Panc1 (cell line): ENCODE results near the gene ARMC12.

Experiments
- POLR2AphosphoS5 ChIP-seq: IDR thresholded peaks from 2 replicates; pipeline ENCODE4 v1.6.1; 2012; ENCODE audit warnings: mild to moderate bottlenecking, low read depth, low read length, moderate library complexity
- TCF7L2 ChIP-seq: IDR thresholded peaks from 2 replicates; pipeline ENCODE4 v1.6.1; 2011; ENCODE audit warnings: mild to moderate bottlenecking, low read depth, low read length, inconsistent platforms
- TF ChIP-seq, protein P1 (sequence below): fragments of 450-650 bp; IDR thresholded peaks from 2 replicates; pipeline ENCODE4 v1.5.1; 2017; ENCODE audit warnings: mild to moderate bottlenecking
- TF ChIP-seq, protein P2 (sequence below), 2 experiments: IDR thresholded peaks; 2 replicates each; pipeline ENCODE4 v1.6.1; 2011 to 2012; ENCODE audit warnings: low read depth in 2 of 2, control low read depth in 1 of 2, low read length in 1 of 2, mild to moderate bottlenecking in 1 of 2, moderate library complexity in 1 of 2; ENCODE audit not compliant: insufficient read depth in 1 of 2

DNA sequence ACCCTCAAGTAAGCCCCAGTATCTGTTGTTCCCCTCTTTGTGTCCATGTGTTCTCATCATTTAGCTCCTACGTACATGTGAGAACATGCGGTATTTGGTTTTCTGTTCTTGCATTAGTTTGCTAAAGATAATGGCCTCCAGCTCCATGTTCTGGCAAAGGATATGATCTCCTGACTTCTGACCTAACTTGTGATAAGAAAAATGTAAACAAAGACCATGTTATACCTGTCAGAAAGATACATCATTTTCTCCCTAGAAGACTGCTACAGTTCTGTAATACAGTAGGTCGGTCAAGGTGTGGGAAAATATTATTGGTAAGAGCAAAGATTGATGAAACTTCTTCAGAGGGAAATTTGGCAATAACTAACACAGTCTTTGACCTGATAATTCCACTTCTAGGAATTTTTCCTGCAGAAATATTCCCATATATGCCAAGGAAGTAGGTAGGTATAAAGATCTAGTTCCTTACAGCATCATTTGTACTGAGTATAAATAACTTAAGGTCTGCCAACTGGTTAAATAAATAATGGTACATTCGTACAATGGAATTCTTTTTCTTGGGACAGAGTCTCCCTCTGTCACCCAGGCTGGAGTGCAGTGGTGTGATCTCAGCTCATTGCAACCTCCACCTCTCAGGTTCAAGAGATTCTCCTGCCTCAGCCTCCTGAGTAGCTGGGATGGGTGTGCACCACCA lies 29.0 kb upstream of the ARMC12 start:
- TF ChIP-seq, protein P1, sequence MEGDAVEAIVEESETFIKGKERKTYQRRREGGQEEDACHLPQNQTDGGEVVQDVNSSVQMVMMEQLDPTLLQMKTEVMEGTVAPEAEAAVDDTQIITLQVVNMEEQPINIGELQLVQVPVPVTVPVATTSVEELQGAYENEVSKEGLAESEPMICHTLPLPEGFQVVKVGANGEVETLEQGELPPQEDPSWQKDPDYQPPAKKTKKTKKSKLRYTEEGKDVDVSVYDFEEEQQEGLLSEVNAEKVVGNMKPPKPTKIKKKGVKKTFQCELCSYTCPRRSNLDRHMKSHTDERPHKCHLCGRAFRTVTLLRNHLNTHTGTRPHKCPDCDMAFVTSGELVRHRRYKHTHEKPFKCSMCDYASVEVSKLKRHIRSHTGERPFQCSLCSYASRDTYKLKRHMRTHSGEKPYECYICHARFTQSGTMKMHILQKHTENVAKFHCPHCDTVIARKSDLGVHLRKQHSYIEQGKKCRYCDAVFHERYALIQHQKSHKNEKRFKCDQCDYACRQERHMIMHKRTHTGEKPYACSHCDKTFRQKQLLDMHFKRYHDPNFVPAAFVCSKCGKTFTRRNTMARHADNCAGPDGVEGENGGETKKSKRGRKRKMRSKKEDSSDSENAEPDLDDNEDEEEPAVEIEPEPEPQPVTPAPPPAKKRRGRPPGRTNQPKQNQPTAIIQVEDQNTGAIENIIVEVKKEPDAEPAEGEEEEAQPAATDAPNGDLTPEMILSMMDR: no peak
- no peak for TF ChIP-seq TCF7L2
- TF ChIP-seq, protein P2, sequence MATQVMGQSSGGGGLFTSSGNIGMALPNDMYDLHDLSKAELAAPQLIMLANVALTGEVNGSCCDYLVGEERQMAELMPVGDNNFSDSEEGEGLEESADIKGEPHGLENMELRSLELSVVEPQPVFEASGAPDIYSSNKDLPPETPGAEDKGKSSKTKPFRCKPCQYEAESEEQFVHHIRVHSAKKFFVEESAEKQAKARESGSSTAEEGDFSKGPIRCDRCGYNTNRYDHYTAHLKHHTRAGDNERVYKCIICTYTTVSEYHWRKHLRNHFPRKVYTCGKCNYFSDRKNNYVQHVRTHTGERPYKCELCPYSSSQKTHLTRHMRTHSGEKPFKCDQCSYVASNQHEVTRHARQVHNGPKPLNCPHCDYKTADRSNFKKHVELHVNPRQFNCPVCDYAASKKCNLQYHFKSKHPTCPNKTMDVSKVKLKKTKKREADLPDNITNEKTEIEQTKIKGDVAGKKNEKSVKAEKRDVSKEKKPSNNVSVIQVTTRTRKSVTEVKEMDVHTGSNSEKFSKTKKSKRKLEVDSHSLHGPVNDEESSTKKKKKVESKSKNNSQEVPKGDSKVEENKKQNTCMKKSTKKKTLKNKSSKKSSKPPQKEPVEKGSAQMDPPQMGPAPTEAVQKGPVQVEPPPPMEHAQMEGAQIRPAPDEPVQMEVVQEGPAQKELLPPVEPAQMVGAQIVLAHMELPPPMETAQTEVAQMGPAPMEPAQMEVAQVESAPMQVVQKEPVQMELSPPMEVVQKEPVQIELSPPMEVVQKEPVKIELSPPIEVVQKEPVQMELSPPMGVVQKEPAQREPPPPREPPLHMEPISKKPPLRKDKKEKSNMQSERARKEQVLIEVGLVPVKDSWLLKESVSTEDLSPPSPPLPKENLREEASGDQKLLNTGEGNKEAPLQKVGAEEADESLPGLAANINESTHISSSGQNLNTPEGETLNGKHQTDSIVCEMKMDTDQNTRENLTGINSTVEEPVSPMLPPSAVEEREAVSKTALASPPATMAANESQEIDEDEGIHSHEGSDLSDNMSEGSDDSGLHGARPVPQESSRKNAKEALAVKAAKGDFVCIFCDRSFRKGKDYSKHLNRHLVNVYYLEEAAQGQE (IDR thresholded peaks at IDR 0.05; ENCODE audit: insufficient read depth in 1 of 2, low read depth in 2 of 2, low read length in 1 of 2): no peak
- no peak for TF ChIP-seq POLR2AphosphoS5
